ENCODE results near the gene ANO1. TPM values are rescaled to one million over a fixed set of nuclear protein-coding genes. Genes with fewer than 3 reads are reported as not detected.

The ANO1 gene
- total RNA-seq, 4 donors from 2014 or later, result 87.7 to 133 (median 108) TPM

- H3K4me3 ChIP-seq, result no peak overlapping the region
- H3K27ac ChIP-seq, result no peak overlapping the region
- peaks cover 14% of the 10 kb centered on the region for H3K4me1 ChIP-seq
- H3K27me3 ChIP-seq, result no peaks in the 10 kb centered on the region
- no peak for TF ChIP-seq EP300 (IDR thresholded peaks at IDR 0.05)
- TF ChIP-seq POLR2A (IDR thresholded peaks at IDR 0.05), result no peak
- TF ChIP-seq, protein P1, sequence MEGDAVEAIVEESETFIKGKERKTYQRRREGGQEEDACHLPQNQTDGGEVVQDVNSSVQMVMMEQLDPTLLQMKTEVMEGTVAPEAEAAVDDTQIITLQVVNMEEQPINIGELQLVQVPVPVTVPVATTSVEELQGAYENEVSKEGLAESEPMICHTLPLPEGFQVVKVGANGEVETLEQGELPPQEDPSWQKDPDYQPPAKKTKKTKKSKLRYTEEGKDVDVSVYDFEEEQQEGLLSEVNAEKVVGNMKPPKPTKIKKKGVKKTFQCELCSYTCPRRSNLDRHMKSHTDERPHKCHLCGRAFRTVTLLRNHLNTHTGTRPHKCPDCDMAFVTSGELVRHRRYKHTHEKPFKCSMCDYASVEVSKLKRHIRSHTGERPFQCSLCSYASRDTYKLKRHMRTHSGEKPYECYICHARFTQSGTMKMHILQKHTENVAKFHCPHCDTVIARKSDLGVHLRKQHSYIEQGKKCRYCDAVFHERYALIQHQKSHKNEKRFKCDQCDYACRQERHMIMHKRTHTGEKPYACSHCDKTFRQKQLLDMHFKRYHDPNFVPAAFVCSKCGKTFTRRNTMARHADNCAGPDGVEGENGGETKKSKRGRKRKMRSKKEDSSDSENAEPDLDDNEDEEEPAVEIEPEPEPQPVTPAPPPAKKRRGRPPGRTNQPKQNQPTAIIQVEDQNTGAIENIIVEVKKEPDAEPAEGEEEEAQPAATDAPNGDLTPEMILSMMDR (IDR thresholded peaks at IDR 0.05), result no peak
- TF ChIP-seq POLR2AphosphoS5 (IDR thresholded peaks at IDR 0.05), result no peak
- DNase-seq (ENCODE audit: low spot score in 2 of 2), result no peak
- whole genome bisulfite sequencing, result 76% methylated on average over 8 of the region's 11 CpGs
- H3K9me3 ChIP-seq, result no peaks in the 10 kb centered on the region
- no peaks in the 10 kb centered on the region for H3K36me3 ChIP-seq
Measured at GRCh38 chr11:70183483-70184176, 105.5 kb downstream of the ANO1 start.

DNA sequence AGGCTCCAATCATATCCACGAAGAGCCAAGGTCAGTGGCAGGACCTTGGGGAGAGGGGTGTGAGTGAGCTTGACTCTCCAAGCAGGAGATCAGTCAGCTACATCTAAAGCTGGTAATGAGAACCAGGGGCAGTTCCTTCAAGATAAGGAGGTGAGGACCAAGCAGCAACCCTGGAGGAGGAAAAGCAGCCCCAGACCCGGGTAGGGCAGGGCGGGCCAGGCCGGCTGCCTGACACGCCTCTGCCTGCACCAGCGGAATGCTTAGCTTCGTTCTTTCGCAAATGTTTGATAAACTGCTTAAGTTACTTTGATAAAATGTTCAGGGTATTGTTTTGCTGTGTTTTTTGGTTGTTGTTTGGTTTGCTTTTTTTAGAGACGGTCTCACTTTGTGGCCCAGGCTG lies 106.3 kb downstream of the ANO1 start:
- TF ChIP-seq EP300 (IDR thresholded peaks at IDR 0.05), result no peak
- TF ChIP-seq POLR2AphosphoS5 (IDR thresholded peaks at IDR 0.05), result no peak
- TF ChIP-seq POLR2A (IDR thresholded peaks at IDR 0.05), result no peak
- TF ChIP-seq, protein P1 (IDR thresholded peaks at IDR 0.05), result no peak
- H3K27ac ChIP-seq, result no peak overlapping the region
- H3K27me3 ChIP-seq, result no peaks in the 10 kb centered on the region
- no peak overlapping the region for H3K4me3 ChIP-seq
- WGBS, result 39% methylated on average over 9 of the region's 9 CpGs
- no peaks in the 10 kb centered on the region for H3K36me3 ChIP-seq
- peaks cover 14% of the 10 kb centered on the region for H3K4me1 ChIP-seq
- no peak for DNase-seq (ENCODE audit: low spot score in 2 of 2)
- no peaks in the 10 kb centered on the region for H3K9me3 ChIP-seq

DNA sequence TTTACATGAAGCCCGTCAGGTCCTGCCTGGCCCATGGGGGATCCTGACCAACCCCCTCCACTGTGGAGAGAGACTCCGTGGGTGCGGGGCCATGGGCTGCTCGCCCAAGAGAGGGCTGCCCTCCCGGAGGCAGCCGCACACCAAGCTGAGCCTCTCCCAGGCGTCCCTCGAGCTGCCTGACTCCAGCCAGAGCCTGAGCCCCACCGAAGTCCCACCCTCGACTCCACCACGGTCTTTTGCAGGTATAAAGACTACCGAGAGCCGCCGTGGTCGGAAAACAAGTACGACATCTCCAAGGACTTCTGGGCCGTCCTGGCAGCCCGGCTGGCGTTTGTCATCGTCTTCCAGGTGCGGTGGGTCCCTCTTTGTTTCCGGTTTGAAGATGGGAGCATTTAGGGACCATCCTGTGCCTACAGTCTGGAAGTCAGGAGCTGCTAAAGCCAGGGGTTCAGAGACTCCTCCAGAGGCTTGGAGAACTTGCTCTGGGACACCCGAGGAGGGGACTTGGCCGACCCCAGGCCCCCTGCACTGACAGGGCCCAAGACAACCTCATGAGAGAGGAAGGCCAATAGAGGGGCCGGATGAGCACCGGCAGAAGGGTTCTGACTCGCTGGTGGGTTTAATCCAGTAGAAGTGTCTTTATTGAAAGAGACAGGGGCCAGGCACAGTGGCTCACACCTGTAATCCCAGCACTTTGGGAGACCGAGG lies 107.4 kb downstream of the ANO1 start:
- no peaks in the 10 kb centered on the region for H3K27me3 ChIP-seq
- TF ChIP-seq, protein P1 (IDR thresholded peaks at IDR 0.05), result no peak
- TF ChIP-seq POLR2A (IDR thresholded peaks at IDR 0.05) (no peak), POLR2AphosphoS5 (IDR thresholded peaks at IDR 0.05) (no peak), EP300 (IDR thresholded peaks at IDR 0.05) (no peak)
- peaks cover 14% of the 10 kb centered on the region for H3K4me1 ChIP-seq
- 96% methylated on average over 14 of the region's 28 CpGs for WGBS
- no peaks in the 10 kb centered on the region for H3K36me3 ChIP-seq
- H3K4me3 ChIP-seq, result no peak overlapping the region
- H3K27ac ChIP-seq, result no peak overlapping the region
- H3K9me3 ChIP-seq, result no peaks in the 10 kb centered on the region
- DNase-seq (ENCODE audit: low spot score in 2 of 2), result no peak

- no peaks in the 10 kb centered on the region for H3K36me3 ChIP-seq
- DNase-seq (ENCODE audit: low spot score in 2 of 2), result no peak
- 90% methylated on average over 6 of the region's 6 CpGs for WGBS
Measured at GRCh38 chr11:70186420-70186819, 108.3 kb downstream of the ANO1 start.

GRCh38 chr11:70186936-70187335 lies 108.8 kb downstream of the ANO1 start:
- no peak for DNase-seq (ENCODE audit: low spot score in 2 of 2)
- no peak overlapping the region for H3K4me3 ChIP-seq
- no peak for TF ChIP-seq POLR2AphosphoS5 (IDR thresholded peaks at IDR 0.05)
- TF ChIP-seq POLR2A (IDR thresholded peaks at IDR 0.05), result no peak
- no peak for TF ChIP-seq EP300 (IDR thresholded peaks at IDR 0.05)
- TF ChIP-seq, protein P1 (IDR thresholded peaks at IDR 0.05), result no peak
- no peaks in the 10 kb centered on the region for H3K27me3 ChIP-seq
- H3K4me1 ChIP-seq, result peaks cover 16% of the 10 kb centered on the region
- no peak overlapping the region for H3K27ac ChIP-seq
- H3K9me3 ChIP-seq, result no peaks in the 10 kb centered on the region
- WGBS, result 84% methylated on average over 7 of the region's 10 CpGs
- no peaks in the 10 kb centered on the region for H3K36me3 ChIP-seq

More at GRCh38 chr11:70186420-70186819, 108.3 kb downstream of the ANO1 start:
- no peaks in the 10 kb centered on the region for H3K9me3 ChIP-seq
- no peak for TF ChIP-seq EP300 (IDR thresholded peaks at IDR 0.05)
- no peak for TF ChIP-seq POLR2A (IDR thresholded peaks at IDR 0.05)
- TF ChIP-seq POLR2AphosphoS5 (IDR thresholded peaks at IDR 0.05), result no peak
- TF ChIP-seq, protein P1 (IDR thresholded peaks at IDR 0.05), result no peak
- no peak overlapping the region for H3K4me3 ChIP-seq
- peaks cover 14% of the 10 kb centered on the region for H3K4me1 ChIP-seq
- no peaks in the 10 kb centered on the region for H3K27me3 ChIP-seq
- no peak overlapping the region for H3K27ac ChIP-seq
